GM18519 (cell line): Measurements from ENCODE around the gene ELF1.

ENCODE experiments used
- ATAC-seq: cut with Tn5 transposase; IDR thresholded peaks from one replicate; pipeline ENCODE4 v1.9.1; 2021; ENCODE audit warnings: mild to moderate bottlenecking, moderate library complexity; ENCODE audit not compliant: unreplicated experiment, low FRiP score

Gene ELF1

DNA sequence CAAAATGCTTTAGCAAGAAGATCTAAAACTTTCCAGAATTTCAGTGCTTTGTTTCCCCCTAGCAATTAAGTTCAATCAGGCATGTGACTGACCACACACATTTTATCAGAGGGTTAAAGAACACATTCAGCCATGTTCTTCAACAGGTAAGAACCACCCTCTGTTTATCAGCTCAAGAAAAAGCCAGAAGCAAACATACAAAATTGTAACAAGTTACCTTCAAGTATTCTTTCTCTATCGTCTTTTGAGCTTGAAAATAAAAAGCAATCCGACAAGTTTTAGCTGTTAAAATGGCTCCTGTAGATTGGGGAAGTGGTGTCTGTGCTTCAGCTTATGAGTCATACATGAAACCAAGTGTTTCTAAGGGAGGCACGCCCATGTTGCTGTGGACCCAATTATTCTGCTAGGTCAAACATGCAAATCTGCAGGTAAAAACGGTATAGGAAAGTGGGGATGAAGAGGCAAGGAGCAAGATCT, at the start of gene ELF1:
Gene ELF1, minus strand, starts transcription at position 306 of the 477 bp plus-strand sequence. CDS start 37,262 bp downstream, outside the sequence.
- peak; percentile 84 for ATAC-seq

DNA sequence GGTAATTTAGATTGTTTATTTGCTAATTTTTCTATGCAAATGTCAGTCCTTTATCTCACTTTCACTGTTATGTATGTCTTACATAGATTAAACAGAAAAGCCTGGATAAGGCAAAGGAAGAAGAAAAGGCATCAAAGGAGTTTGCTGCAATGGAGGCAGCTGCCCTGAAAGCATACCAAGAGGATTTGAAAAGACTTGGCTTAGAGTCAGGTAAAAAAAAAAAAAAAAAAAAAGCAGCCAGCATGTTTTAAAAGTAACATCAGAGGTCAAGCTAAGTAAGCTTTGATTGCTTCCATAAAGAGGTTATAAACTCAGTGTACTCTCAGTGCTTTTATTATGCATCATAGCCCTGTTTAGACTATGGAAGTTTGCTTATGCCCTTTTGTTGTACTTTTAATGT, 46.0 kb upstream of the ELF1 start:
- no peak for ATAC-seq

DNA sequence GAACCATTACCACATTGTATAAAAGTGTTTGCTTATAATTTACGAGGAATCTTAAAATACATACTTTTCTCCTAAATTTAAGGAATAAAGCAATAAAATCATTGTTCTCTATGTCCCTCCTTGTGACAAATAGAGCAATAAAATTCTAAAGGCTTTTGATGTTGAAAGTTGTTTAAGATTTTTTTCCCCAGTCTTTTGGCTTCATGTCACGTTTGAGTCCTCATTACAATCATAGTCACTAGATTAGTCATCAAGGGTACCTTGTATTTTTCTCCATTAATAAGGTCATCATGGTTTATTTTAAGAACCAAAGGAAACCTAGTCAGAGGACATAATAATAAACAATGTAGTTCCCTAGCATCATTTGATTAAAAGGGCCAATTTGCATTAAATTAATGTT, 45.4 kb upstream of the ELF1 start:
- ATAC-seq = no peak

DNA sequence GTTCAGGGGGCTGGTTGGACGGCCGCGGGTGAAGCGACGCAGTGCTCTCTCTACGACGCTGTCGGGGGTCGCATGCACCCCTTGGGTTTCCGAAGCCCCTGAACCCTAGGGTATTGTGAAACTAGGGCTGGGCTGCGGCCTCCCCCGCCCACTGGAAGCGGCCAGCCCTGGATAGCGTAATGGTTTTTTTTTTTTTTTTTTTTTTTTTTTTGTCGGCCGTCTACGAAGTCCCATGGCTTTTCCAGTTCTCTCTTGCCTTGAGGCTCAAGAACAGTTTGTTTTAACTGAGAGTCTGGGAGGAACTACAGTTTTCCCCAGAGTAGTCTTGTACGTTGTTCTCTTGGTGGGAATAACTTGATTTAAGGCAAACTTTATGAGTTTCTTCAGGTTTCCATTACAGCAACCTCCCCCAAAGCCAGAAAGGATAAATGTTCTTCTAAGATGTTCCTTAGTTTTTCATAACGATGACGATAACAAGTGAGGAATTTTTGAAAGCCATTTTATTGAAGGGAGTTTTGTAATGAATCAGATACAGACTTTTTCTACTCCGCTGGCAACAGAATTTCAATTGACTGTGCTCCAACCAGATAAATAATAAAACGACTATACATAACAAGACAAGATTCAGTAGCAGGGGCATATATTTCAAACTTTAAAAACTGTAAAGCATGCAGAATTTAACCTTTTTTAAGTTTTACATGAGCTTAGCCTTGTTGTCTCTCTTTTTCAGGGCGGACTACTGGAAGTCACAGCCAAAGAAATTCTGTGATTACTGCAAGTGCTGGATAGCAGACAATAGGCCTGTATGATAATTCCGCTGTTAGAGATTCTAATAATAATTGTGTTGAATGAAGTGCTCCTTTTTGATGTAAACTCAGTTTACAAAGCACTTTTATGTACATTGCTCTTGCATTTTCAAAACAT, 43.1 kb upstream of the ELF1 start:
- ATAC-seq = peak; percentile 26

DNA sequence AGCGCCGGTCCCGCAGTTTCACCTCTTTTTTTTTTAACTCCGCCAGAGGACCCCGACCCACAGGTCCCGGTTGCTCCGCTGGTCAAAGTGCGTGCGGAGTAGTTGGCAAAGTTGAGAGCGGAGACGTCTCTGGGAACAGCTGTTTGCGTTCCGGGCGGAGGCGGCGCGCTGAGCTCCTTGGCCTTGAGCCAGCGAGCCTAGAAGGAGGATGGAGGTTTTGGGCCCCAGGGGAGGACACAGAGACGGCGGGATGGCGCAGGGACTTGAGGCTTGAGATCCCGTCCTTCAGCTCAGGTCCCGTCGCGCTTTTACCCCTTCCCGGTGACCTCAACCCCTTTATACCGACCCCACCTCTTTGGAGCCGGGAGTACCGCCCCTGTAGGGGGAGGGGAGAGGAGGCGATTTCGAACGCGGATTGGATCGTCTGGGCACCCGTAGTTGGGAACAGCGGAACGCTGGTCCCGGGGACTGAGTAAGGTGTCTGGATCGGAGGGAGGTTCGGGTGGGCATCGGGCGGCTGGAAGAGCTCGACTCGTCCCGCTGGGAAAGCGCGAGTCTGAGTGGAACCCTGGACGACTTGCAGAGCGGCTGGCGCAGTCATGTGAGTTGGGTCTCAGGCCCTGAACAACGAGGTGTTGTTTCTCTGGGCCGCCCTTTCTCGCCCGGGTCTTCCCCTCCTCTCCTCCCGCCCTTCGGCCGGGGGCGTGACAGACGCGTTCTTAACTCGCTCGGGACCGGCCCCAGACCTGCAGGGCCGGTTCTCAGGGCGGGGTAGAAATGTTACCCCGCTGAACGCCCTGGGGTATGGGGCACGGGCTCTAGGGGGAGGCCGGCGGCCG, 42.2 kb upstream of the ELF1 start, which contains the start of gene WBP4:
Gene WBP4, plus strand, starts transcription at position 435 of the 839 bp plus-strand sequence. Its CDS starts 165 bp downstream, at position 600.
- ATAC-seq = peak; percentile 53

DNA sequence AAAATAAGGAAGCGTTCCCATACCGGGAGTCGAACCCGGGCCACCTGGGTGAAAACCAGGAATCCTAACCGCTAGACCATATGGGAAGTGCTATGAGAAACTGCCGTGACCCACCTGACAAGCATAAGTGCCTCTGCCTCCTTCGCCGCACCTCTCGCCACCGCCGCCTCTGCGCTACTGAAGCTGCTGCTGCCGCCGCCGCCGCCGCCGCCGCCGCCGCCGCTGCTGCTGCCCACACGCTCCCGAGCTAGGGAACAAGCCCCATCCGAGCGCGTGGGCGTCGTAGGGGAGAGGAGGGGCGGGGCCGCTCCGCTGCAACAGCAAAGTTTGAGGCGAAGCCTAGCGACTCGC, 41.6 kb upstream of the ELF1 start:
- ATAC-seq = no peak

DNA sequence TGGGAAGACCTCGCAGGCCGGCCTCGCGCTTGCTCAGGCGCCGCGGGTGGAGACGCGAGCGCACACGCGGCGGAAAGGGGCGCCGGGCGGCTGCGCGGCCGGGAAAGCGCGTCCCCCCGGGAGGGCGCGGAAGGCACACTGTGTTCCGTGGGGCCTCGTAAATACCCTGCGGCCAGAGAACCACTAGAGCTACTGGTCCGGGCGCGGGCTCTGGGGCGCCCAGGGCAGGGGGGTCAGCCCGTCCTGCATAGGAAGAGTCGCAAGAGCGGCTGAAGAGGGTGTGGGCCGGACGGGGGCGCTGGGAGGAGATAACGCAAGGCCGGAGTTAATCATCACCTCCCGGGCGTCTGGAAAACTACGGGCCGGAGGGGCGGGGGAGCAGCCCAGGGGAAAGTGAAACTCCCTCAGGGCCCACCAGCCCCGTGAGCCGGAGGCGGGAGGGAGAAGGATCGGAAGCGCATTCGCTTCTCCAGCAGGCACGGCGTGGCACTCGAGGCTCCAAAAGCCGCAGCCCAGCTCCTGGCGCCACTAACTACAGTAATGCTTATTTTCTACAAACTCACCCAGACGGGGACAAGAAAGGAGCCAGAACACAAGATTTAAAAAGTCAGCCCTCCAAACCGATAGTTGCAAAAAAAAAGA, 41.1 kb upstream of the ELF1 start:
- ATAC-seq = peak; percentile 20

DNA sequence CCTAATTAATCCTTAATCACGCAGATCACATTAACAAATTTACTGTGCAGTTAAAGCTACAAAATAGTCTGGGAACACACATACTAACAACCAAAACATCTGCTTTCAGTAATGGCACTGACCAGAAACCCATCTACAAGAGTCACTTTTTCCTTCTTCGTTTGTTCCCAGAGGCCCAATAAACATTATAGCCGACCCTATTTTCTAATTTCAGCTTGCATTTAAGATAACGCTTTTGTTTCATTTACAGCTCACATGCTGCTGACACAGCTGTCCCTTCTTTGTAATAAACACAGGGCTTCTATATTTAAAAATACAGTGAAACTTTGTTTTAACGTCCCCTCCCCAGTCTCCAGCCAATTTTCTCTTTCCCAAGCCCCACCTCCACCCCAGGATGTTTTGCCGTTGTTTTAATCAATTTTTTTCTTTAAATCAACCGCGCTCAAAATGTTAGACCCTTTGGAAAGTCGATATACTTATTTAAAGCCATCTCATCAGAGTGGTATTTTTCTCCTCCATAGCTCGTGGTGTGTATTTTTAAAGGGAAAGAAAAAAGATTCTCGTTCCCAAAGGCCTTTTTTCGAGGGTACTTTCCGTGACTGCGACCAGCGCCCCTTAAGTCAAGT, 40.5 kb upstream of the ELF1 start:
- no peak for ATAC-seq

DNA sequence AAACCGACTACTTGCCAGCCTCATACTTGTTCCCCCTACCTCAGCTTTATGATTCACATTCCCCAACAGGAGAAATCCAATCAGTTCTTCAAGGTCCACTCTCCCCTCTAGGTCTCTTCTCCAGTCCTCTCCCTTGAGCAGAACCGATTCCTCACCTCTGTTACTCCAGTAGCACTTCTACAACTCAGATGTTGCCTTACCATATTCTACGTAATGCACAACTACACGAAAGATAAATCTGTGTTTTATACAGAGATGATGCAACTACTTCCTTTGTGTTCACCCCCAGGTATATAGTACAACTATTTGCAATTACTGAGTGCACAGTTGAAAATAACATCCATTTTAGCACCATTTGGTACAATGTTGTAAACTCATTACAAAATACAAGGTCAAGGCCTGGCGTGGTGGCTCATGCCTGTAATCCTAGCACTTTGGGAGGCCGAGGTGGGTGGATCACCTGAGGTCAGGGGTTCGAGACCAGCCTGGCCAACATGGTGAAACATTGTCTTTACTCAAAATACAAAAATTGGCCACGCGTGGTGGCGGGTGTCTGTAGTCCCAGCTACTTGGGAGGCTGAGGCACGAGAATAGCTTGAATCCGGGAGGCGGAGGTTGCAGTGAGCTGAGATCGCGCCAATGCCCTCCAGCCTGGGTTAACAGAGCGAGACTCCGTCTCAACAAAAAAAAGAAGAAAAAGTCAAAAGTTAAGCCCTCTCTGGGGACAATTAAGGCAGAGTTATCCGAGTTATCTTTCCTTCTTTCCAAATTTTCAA, 39.4 kb upstream of the ELF1 start:
- no peak for ATAC-seq

DNA sequence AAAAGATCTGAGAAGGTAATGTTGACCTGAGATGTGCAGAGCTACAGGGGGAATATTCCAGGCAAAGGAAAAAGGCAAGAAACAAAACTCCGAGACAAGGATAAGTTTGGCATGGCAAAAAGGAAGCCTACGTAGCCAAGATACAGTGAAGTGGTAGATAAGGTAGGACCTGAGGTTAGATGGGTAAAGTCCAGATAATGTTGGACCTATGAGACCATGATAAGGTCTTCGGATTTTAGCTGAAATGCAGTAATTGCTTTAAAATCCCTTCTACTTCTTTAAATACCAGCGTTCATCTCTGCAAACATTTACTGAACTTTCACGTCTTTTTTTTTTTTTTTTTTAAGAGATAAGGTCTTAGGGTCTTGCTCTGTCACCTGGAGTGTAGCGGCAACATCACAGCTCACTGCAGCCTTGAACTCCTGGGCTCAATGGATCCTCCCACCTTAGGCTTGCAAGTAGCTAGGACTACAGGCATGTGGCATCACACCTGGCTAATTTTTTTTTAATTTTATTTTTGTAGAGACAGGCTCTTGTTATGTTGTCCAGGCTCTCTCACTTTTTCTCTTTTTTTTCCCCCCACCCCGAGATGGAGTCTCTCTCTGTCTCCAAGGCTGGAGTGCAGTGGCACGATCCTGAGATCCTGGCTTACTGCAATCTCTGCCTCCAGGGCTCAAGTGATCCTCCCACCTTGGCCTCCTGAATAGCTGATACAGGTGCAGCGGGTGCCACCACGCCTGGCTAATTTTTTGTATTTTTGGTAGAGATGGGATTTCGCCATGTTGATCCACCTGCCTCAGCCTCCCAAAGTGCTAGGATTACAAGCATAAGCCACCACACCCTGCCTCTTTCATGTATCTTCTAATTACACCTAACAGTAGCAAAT, 38.0 kb upstream of the ELF1 start:
- no peak for ATAC-seq

DNA sequence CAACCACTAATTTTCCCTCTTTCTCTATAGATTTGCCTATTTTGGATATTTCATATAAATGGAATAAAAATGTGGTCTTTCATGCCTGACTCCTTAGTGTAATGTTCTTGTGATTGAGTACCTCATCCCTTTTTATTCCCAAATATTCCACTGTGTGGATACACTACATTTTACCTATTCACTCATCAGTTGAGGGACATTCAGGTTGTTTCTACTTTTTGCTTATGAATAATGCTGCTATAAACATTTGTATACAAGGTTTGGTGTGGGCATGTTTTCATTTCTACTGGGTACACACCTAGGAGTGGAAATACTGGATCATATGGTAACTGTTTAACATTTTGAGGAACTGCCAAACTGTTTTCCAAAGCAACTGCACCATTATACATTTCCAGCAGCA, 37.1 kb upstream of the ELF1 start:
- no peak for ATAC-seq

DNA sequence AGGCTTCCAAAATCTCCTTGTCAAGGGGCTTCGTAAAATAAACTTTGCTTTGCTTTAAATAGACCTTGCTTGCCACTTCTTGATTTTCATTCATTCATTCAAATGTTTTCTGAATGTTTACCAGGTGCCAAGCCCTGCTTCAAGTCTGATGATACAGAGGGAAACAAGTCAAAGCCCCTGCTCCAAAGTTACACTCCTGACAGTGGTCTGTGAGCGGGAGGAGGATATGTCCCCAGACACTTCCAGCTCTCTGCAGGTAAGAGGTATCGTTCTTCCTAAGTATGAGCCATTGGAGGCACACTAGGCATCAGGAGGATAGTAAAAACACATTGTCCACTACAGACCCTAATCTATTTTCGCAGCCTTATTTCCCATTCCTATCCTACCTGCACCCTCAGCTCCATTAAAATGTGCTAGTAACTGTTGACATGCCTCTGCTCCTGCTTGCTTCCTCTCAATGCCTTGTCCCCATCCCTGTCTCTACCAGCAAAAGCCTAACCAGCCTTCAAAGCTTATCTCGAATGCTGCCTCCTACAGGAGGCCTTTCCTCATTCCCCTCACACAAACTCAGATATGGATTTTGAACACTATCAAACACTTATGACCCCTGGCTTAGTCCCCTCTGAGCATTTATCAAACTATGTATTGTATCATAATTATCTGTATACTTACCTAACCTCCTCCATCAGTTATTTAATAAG, 36.0 kb upstream of the ELF1 start:
- no peak for ATAC-seq

DNA sequence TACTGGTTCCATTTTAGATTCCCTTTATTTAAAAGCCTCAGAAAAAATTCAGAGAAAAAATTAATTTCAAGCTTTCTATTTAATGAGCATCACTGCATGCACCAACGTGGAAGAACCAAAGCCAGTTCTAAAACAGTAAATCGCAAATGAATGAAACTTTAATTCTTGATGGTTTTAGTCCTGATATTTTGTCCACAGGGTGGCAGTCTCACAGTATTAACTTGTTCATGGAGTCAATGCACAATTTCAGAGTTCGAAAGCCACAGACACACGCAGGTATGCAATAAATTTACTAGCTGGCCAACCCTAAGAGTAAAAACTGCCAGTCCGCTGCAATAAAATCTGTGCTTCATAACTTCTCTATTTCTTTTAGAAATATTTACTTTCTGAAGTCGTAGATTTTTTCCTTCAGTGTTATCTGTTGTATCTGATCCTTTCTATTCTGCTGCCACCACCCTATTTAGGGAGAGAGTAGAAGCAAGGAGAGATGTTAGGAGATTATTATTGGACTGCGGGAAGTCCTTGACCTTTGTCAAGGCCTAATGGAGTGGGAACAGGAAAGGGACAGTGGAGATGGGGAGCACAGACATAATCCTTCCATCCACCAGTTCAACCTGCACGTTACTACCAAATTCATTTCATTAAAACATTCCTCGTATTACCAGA, 35.2 kb upstream of the ELF1 start:
- ATAC-seq = no peak

DNA sequence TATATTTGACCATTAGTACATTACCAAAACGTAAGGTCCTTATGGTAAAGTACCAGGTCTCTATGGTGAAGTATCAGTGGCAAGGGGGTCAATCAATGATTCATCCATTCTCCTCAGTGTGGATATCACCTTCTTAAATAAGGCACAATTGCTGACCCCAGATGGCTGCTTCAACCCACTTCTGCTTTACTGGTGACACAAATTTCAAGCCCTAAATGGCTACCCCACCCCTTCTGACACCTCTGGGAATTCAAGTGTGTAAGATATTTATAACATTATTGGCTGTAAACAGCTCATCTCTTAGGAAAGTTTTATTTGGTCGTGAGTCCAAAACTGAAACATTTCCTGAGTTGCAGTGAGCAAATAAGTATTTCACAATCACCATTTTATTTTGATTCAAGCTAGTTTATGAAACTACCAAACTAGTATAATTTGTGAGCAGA, 34.3 kb upstream of the ELF1 start:
- peak; percentile 47 for ATAC-seq

DNA sequence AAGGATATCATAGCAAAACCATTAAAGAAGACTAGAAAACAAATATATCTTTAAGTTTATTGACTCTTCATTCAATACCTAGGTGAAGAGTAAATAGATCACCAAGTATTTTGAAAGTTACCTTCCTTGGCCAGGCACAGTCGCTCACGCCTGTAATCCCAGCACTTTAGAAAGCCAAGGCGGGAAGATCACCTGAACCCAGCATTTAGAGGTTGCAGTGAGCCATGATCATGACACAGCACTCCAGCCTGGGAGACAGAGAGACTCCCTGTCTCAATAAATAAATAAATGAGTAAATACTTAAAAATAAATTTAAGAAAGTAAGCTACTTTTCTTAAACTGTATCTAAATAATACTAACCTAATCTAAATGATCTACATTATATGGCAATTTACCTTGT, 33.3 kb upstream of the ELF1 start:
- ATAC-seq = no peak

DNA sequence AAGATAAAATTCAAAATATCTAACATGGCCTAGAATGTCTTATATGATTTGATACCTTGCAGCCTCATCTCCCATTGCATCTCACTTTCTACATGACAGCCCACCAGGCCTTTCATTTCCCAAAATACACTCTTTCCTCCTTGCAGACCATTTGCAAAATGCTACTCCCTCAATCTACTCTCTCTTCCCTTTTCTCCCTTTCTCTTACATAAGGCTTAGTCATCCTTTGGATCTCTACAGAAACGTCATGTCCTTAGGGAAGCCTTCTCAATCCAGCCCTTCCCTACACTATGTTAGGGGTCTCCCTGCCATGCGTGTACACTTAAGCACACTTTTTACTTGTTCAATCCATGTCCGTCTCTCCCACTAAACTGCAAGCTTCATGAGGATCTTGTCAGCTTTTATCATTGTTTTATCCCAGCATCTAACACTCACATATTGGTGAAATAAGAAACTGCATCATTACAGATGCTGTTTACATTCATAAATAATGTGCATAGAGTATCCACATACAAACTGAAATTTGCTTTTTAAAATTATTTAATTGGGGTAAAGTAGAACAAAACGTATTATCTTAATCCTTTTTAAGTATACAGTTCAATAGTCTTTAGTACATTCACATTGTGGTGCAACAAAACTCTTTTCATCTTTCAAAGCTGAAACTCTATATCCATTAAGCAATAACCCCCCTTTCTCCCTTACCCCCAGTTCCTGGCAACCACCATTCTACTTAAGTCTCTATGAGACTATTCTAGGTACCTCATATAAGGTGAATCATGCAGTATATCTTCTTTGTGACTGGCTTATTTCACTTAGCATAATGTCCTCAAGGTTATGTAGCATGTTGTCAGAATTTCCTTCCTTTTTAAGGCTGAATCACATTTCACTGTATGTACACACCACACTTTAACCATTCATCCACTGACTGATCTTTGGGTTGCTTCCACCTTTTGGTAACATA, 30.6 kb upstream of the ELF1 start:
- ATAC-seq = no peak
